ENCODE data around the gene ESF1. TPM values are rescaled to one million over a fixed set of nuclear protein-coding genes. Genes with fewer than 3 reads are reported as not detected.
"Not testable (repeated sequence)": the region's sequence is repeated elsewhere in the genome, so short reads cannot be mapped to it uniquely, and the experiment has no call there.

The ESF1 gene
- total RNA-seq, 1 experiment from 2014 or later, result 5.9 TPM

- H3K27me3 ChIP-seq, DNase-seq, H3K9me3 ChIP-seq, H3K4me3 ChIP-seq: not testable (repeated sequence)
- H3K36me3 ChIP-seq, result peaks cover 56% of the 10 kb centered on the region
Observed at GRCh38 chr20:13760451-13760946, 24.2 kb downstream of the ESF1 start.

DNA sequence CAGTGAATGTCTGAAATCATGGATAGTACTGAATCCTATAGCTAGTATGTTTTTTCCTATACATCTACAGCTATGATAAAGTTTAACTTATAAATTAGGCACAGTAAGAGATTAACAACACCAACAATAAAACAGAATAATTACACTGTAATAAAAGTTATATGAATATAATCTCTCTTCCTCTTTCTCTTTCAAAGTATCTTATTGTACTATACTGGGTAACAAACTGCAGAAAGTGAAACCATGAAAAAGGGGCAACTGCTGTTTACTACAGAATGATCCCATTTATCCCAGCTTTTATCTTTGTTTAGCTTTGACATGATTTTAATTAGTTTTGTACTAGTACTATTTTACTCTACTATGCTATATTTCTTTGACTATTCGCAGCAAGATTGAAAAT lies 25.8 kb downstream of the ESF1 start:
- Histone ChIP-seq H3K27me3 (no peaks in the 10 kb centered on the region), H3K4me3 (no peak overlapping the region), H3K36me3 (peaks cover 54% of the 10 kb centered on the region)

DNA sequence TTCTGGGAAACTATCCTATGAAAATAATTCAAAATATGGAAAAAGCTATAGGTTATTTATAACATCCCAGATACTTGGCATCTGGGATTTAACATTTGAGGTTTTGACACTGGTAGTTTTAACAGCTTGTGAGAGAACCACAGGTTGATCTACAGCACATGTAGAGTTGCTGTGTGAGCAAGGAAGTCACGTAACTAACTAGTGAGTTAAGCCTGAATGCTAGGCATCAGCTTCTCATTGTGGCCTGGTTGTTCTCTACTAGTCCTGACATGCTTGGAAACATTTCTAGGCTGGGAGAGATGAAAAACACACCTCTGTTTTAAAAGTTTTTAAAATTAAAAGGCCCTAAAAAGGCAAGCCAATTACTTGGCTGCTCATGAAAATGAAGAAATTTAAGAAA lies 28.2 kb downstream of the ESF1 start:
- H3K4me3 ChIP-seq, result no peak overlapping the region
- H3K36me3 ChIP-seq, result peaks cover 44% of the 10 kb centered on the region
- H3K9me3 ChIP-seq, result no peaks in the 10 kb centered on the region
- H3K27me3 ChIP-seq, result no peaks in the 10 kb centered on the region
- no peak for DNase-seq

More for the DNA sequence above, 25.8 kb downstream of the ESF1 start:
- no peaks in the 10 kb centered on the region for H3K9me3 ChIP-seq
- no peak for DNase-seq

DNA sequence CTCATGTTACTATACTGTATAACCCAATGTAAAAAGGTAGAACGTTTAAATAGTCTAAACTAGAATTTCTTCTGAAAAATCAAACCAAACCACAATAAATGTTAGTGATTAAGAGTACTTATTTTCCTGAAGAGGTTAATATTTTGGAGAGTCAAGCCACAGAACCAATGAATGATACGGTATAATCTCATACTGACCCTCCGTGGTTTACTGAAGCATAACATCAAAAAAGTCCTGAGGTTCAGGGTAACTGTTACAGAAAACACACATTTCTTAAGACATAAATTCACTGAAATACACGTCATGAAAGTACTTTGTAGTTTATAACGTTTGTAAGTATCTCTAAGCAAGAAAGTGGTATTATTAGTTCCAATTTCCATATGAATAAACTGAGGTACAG lies 28.9 kb downstream of the ESF1 start:
- DNase-seq, result no peak
- Histone ChIP-seq H3K4me3 (no peak overlapping the region), H3K36me3 (peaks cover 49% of the 10 kb centered on the region), H3K27me3 (no peaks in the 10 kb centered on the region), H3K9me3 (no peaks in the 10 kb centered on the region)

DNA sequence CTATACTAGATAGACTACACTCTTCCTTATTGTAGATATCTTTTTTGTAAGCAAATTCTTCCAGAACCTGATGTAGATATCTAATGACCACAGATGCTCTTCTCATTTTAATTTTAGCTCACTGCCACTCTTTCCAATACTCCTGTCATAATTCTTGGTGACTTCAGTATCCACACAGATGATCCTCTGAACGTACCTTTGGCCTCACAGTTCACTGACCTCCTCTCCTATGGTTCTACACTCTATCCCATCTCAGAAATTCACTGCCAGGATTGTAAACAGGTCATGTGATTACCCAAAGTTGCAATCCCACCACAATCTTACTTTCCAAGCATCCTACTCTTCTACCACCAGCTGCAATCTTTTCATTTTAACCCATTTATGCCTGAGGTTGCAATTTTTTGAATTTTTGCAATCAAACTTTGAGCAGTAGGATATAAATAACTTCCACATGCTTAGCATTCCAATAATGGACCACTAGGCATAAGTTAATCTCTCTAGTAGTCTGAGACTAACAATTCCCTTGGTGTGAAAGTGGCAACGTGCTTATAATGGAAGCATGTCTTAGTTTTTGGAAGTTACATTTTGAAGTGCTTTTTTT lies 31.2 kb downstream of the ESF1 start:
- peaks cover 36% of the 10 kb centered on the region for H3K36me3 ChIP-seq
- H3K9me3 ChIP-seq, result no peaks in the 10 kb centered on the region
- no peaks in the 10 kb centered on the region for H3K27me3 ChIP-seq
- H3K4me3 ChIP-seq, result no peak overlapping the region
- no peak for DNase-seq

- no peak for DNase-seq
- H3K36me3 ChIP-seq, result peaks cover 21% of the 10 kb centered on the region
- no peaks in the 10 kb centered on the region for H3K9me3 ChIP-seq
- no peak overlapping the region for H3K4me3 ChIP-seq
- H3K27me3 ChIP-seq, result no peaks in the 10 kb centered on the region
Observed at GRCh38 chr20:13749811-13750210, 34.9 kb downstream of the ESF1 start.

GRCh38 chr20:13745784-13746183 lies 38.9 kb downstream of the ESF1 start:
- H3K27me3 ChIP-seq, result no peaks in the 10 kb centered on the region
- H3K9me3 ChIP-seq, result peaks cover 6% of the 10 kb centered on the region; the same call in 1 of the 2 replicates
- H3K4me3 ChIP-seq, result no peak overlapping the region
- peaks cover 35% of the 10 kb centered on the region for H3K36me3 ChIP-seq
- no peak for DNase-seq

GRCh38 chr20:13744352-13744751 lies 40.4 kb downstream of the ESF1 start:
- peaks cover 10% of the 10 kb centered on the region for H3K9me3 ChIP-seq
- DNase-seq, result no peak
- H3K36me3 ChIP-seq, result peaks cover 46% of the 10 kb centered on the region
- no peaks in the 10 kb centered on the region for H3K27me3 ChIP-seq
- H3K4me3 ChIP-seq, result no peak overlapping the region

DNA sequence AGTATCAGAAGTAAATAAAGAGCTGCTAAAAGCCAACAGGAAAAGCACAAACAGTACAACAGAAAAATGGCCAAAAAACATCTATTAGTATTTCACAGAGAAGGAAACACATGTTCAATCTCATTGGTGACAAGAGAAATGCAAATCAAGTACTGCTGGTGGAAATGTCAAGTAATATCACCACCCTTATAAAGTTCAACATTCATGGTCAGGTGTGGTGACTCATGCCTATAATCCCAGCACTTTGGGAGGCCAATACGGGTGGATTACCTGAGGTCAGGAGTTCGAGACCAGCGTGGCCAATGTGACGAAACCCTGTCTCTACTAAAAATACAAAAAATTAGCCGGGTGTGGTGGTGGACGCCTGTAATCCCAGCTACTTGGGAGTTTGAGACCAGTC lies 42.8 kb downstream of the ESF1 start:
- Histone ChIP-seq H3K4me3 (no peak overlapping the region), H3K27me3 (no peaks in the 10 kb centered on the region), H3K9me3 (peaks cover 10% of the 10 kb centered on the region), H3K36me3 (peaks cover 51% of the 10 kb centered on the region)
- no peak for DNase-seq

DNA sequence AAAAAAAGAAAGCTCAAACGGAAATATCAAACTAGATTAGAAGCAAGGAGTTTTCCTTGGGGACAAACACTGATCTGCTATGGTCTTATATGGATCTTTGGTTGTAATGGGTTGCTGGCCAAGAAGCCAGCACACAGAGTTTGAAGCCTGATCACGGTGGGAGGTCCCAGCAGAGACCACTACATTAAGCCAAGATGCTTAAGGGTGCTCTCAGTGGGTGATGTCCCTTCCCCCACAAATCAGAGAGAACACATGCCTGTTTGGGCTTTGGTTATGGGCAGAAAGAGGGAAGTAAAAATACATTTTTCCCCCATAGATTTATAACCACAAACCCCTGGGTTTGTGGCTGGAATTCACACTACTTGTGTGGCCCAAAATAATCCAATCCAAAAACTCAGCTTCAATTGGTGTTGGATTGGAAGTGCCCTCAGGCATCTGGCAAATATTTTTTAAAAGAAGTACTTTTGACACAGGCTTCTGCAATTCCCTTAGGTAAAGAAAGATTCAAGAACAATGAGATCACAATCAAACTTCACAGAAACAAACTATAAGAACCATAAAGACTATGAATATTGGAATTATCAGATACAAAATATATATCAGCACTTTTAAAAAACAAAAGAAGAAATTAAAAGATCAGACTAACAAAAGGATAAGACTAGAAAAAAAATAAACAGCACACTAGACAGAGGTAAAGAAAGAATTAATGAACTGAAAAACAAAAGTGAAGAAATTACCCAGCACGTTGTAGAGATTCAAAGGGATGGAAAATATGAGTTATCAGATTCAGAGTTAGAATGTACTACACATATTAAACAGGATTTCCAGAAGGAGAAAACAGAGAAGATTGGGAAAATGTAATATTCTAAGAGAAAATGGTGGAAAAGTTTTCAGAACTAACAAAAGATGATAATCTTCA lies 44.7 kb downstream of the ESF1 start:
- Histone ChIP-seq H3K27me3 (no peaks in the 10 kb centered on the region), H3K9me3 (peaks cover 10% of the 10 kb centered on the region), H3K36me3 (peaks cover 53% of the 10 kb centered on the region), H3K4me3 (no peak overlapping the region)
- DNase-seq, result no peak

DNA sequence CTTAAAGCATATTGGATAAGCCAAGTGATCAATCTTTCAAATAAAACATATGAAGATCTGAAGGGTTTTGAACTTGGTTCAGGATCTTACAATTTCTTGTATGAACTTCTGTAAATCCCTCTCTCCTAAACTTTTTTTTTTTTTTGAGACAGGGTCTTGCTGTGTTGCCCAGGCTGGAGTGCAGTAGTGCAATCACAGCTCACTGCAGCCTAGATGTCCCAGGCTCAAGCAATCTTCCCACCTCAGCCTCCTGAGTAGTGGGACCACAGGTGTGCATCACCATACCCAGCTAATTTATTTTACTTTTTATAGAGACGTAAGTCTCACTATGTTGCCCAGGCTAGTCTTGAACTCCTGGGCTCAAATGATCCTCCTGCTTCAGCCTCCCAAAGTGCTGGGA lies 46.5 kb downstream of the ESF1 start:
- H3K4me3 ChIP-seq, H3K9me3 ChIP-seq, H3K27me3 ChIP-seq, DNase-seq: not testable (repeated sequence)
- peaks cover 51% of the 10 kb centered on the region for H3K36me3 ChIP-seq

DNA sequence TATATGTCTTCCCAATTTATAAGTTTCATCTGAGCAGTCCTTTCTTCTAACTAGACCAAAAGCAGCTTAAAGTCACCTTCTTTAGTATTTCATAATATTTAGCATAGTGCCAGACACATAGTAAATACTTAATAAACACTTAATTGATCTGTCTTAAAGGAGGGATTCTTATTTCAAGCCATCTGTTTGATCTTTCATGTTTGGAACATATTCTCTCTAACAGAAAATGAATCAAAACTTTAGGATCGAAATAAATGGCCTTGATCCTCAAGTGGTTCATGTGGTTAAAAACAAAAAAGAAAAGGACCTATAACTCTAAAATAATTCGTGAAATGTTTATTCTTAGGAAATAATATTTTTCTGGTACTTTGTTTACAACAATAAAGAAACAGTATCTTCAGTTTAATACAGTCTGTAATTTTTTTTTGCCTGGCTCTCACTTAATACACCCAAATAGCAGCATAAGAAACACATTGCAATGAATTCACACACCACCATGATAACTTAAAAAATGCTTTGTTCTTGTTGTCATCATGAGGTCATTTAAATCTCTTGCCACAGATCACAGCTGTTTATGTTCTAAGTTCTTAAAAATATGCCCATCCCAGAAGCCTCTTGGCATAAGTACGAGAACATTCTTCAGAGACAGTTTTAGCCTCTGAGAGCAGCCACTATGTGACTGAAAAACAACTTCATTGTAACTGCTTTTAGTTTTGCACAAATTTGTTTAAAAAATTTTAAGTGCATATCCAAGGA lies 48.1 kb downstream of the ESF1 start:
- Histone ChIP-seq H3K9me3 (peaks cover 8% of the 10 kb centered on the region), H3K36me3 (peaks cover 53% of the 10 kb centered on the region), H3K4me3 (no peak overlapping the region), H3K27me3 (no peaks in the 10 kb centered on the region)
- no peak for DNase-seq

DNA sequence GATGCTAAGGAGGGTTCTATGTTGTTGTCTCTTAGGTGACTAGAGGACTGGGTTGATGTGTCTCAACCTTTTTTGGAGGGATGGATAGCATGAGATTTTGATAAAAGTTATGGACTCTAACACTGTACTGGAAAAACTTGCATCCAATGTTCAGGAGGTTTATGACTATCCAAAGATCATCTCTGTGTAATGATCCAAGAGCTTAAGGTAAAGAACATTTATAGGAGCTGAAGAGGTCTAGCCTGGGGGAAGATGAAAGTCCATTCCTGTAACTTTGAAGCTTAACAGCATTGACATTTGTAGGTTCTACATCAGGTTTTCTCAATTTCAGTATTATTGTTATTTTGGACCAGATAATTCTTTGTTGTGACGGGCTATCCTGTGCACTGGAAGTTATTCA lies 48.9 kb downstream of the ESF1 start:
- H3K36me3 ChIP-seq, result peaks cover 49% of the 10 kb centered on the region
- no peak for DNase-seq
- no peak overlapping the region for H3K4me3 ChIP-seq
- no peaks in the 10 kb centered on the region for H3K27me3 ChIP-seq
- peaks cover 4% of the 10 kb centered on the region; the same call in 1 of the 2 replicates for H3K9me3 ChIP-seq

GRCh38 chr20:13723011-13723410 lies 61.7 kb downstream of the ESF1 start:
- Histone ChIP-seq H3K9me3 (no peaks in the 10 kb centered on the region), H3K4me3 (no peak overlapping the region)
- no peak for DNase-seq

DNA sequence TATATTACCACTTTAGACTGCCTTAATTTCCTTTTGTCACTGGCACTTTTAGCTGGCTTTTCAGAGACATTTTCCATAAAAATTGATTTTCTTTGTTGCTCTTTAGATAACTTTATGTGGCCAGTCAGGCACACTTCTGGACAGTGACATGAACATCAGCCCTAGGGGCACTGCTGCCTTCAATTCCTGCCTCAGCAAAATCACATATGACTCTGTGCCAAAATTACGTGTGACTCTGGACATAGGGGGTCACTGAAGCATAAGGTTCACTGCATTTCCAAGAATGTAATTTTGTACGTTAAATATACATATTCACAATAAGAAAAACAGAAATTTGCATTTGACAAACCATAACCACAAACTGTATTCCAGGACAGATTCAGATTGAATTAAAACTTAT lies 66.5 kb downstream of the ESF1 start:
- peaks cover 51% of the 10 kb centered on the region for H3K36me3 ChIP-seq
- no peaks in the 10 kb centered on the region for H3K27me3 ChIP-seq
- no peaks in the 10 kb centered on the region for H3K9me3 ChIP-seq
- no peak overlapping the region for H3K4me3 ChIP-seq
- no peak for DNase-seq

More at GRCh38 chr20:13723011-13723410, 61.7 kb downstream of the ESF1 start:
- Histone ChIP-seq H3K36me3 (peaks cover 28% of the 10 kb centered on the region), H3K27me3 (no peaks in the 10 kb centered on the region)

DNA sequence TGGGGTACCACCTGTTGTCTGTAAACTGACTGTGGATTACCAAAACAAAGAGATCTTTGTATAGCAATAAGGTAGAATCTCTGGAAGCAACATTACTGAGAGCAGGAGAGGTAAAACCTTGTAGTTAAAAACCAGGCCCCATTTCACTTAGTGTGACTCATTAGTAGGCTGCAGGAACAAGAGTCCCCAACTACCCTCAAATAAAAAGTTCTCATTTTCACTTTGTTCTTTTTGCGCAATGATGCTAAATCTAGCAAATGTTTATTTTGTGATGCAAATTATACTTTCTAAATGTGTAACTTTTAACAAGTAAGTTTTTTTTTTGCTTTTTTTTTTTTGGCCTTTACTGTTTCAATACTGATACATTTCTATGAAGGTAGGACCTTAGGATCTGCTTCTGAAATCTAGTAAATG lies 67.1 kb downstream of the ESF1 start:
- Histone ChIP-seq H3K9me3 (no peaks in the 10 kb centered on the region), H3K27me3 (no peaks in the 10 kb centered on the region), H3K36me3 (peaks cover 54% of the 10 kb centered on the region), H3K4me3 (no peak overlapping the region)
- no peak for DNase-seq

- Histone ChIP-seq H3K36me3 (peaks cover 71% of the 10 kb centered on the region), H3K9me3 (peaks cover 3% of the 10 kb centered on the region; the same call in 1 of the 2 replicates), H3K27me3 (no peaks in the 10 kb centered on the region), H3K4me3 (no peak overlapping the region)
- DNase-seq, result no peak
Observed at GRCh38 chr20:13715171-13715570, 69.5 kb downstream of the ESF1 start.

Measured in MG63 (cell line).